ENCODE results near the gene HGS. TPM values are rescaled to one million over a fixed set of nuclear protein-coding genes. Genes with fewer than 3 reads are reported as not detected.
A peak's percentile ranks its signal among the peaks of the same experiment; 100 is the strongest.

HGS gene
- total and polyA plus RNA-seq, 2 of the 13 experiments (the other 11 are each of a cell fraction or from before 2014, with no cell fraction given), result 73.3 to 78.1 TPM

DNA sequence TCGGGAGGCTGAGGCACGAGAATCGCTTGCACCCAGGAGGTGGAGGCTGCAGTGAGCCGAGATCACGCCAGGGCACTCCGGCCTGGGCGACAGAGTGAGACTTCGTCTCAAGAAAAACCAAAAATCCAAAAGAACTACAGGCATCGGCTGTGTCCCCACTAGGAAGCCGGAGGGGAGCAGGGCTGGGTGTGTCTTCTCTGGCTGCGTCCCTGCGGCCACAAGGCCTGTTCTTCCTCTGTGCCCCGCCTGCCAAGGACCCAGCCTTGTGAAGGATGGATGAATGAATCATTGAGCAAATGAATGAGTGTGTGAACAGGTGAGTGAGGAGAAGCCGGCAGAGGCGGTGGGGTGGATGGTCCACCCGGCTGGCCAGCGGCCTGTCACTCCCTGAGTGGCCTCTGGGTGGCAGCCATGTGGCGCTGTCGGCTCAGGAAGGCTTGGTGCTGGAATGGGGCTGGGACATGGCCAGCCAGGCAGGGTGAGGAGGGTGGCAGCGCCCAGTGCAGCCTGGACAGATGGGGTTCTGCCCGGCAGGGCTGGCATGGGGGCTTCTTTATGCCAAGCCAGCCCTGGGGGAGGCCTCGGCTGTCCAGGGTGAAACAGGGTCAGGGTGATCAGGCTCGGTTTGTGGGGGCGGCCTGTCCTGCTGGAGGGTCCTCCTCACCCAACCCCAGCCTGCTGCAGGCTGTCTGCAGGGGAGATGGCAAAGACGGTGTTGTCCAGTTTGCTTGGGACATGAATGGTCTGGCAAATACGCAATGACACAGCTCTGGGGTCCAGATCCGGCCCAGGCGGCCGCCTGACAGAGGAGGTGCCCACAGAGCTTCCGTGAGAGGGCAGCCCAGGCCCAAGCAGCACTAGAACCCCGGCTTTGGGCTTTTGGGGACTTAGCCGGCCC is 49.9 kb downstream of the HGS start (continued):
- no peak for TF ChIP-seq GPN1 (CRISPR knock-in tag; IDR thresholded peaks at IDR 0.05; ENCODE audit: borderline replicate concordance)
- TF ChIP-seq POGZ (CRISPR knock-in tag; IDR thresholded peaks at IDR 0.05), result no peak
- no peak for TF ChIP-seq ZFP41 (CRISPR knock-in tag; IDR thresholded peaks at IDR 0.05; ENCODE audit: borderline replicate concordance)
- no peak for TF ChIP-seq ZNF75D (CRISPR knock-in tag; IDR thresholded peaks at IDR 0.05; ENCODE audit: borderline replicate concordance)
- no peak for TF ChIP-seq ZNF224 (CRISPR knock-in tag; IDR thresholded peaks at IDR 0.05)
- 0 out of 2 replicates have a peak, but pooled peaks have one; percentile 42 for TF ChIP-seq TOE1 (CRISPR knock-in tag; IDR thresholded peaks at IDR 0.05)
- TF ChIP-seq ZMYM4 (CRISPR knock-in tag; IDR thresholded peaks at IDR 0.05), result no peak
- 0 out of 2 replicates have a peak, but pooled peaks have one; percentile 45 for TF ChIP-seq ZNF546 (CRISPR knock-in tag; conservative IDR thresholded peaks at IDR 0.05)
- TF ChIP-seq CCDC6 (CRISPR knock-in tag; IDR thresholded peaks at IDR 0.05), result no peak
- TF ChIP-seq ZNF468 (CRISPR knock-in tag; IDR thresholded peaks at IDR 0.05), result no peak
- TF ChIP-seq ZNF496 (CRISPR knock-in tag; IDR thresholded peaks at IDR 0.05; ENCODE audit: insufficient replicate concordance), result no peak
- TF ChIP-seq, protein P1, sequence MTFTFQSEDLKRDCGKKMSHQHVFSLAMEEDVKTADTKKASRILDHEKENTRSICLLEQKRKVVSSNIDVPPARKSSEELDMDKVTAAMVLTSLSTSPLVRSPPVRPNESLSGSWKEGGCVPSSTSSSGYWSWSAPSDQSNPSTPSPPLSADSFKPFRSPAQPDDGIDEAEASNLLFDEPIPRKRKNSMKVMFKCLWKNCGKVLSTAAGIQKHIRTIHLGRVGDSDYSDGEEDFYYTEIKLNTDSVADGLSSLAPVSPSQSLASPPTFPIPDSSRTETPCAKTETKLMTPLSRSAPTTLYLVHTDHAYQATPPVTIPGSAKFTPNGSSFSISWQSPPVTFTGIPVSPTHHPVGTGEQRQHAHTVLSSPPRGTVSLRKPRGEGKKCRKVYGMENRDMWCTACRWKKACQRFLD (CRISPR knock-in tag; IDR thresholded peaks at IDR 0.05; ENCODE audit: borderline replicate concordance), result no peak
- TF ChIP-seq JARID2 (CRISPR knock-in tag; IDR thresholded peaks at IDR 0.05; ENCODE audit: insufficient replicate concordance), result peak; percentile 51
- TF ChIP-seq JDP2 (CRISPR knock-in tag; IDR thresholded peaks at IDR 0.05; ENCODE audit: borderline replicate concordance), result no peak
- TF ChIP-seq, protein P2, sequence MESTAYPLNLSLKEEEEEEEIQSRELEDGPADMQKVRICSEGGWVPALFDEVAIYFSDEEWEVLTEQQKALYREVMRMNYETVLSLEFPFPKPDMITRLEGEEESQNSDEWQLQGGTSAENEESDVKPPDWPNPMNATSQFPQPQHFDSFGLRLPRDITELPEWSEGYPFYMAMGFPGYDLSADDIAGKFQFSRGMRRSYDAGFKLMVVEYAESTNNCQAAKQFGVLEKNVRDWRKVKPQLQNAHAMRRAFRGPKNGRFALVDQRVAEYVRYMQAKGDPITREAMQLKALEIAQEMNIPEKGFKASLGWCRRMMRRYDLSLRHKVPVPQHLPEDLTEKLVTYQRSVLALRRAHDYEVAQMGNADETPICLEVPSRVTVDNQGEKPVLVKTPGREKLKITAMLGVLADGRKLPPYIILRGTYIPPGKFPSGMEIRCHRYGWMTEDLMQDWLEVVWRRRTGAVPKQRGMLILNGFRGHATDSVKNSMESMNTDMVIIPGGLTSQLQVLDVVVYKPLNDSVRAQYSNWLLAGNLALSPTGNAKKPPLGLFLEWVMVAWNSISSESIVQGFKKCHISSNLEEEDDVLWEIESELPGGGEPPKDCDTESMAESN (CRISPR knock-in tag; conservative IDR thresholded peaks at IDR 0.05), result peak; percentile 65; the same call in 1 of the 2 replicates
- no peak for TF ChIP-seq ZNF878 (CRISPR knock-in tag; IDR thresholded peaks at IDR 0.05)
- TF ChIP-seq SP1 (IDR thresholded peaks at IDR 0.05), result no peak
- TF ChIP-seq SP1 (CRISPR knock-in tag; IDR thresholded peaks at IDR 0.05), result peak; percentile 50; the same call in 1 of the 2 replicates
- TF ChIP-seq, protein P3, sequence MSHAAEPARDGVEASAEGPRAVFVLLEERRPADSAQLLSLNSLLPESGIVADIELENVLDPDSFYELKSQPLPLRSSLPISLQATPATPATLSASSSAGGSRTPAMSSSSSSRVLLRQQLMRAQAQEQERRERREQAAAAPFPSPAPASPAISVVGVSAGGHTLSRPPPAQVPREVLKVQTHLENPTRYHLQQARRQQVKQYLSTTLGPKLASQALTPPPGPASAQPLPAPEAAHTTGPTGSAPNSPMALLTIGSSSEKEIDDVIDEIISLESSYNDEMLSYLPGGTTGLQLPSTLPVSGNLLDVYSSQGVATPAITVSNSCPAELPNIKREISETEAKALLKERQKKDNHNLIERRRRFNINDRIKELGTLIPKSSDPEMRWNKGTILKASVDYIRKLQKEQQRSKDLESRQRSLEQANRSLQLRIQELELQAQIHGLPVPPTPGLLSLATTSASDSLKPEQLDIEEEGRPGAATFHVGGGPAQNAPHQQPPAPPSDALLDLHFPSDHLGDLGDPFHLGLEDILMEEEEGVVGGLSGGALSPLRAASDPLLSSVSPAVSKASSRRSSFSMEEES (CRISPR knock-in tag; IDR thresholded peaks at IDR 0.05), result peak; percentile 52; the same call in 1 of the 2 replicates
- TF ChIP-seq CCAR2 (optimal IDR thresholded peaks at IDR 0.05; ENCODE audit: low read depth, low read length), result no peak
- TF ChIP-seq, protein P4, sequence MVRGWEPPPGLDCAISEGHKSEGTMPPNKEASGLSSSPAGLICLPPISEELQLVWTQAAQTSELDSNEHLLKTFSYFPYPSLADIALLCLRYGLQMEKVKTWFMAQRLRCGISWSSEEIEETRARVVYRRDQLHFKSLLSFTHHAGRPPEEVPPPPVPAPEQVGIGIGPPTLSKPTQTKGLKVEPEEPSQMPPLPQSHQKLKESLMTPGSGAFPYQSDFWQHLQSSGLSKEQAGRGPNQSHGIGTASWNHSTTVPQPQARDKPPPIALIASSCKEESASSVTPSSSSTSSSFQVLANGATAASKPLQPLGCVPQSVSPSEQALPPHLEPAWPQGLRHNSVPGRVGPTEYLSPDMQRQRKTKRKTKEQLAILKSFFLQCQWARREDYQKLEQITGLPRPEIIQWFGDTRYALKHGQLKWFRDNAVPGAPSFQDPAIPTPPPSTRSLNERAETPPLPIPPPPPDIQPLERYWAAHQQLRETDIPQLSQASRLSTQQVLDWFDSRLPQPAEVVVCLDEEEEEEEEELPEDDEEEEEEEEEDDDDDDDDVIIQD (CRISPR knock-in tag; IDR thresholded peaks at IDR 0.05; ENCODE audit: low read depth), result peak; percentile 71; the same call in 1 of the 2 replicates
- no peak for TF ChIP-seq SOX6 (IDR thresholded peaks at IDR 0.05)
- TF ChIP-seq SOX6 (CRISPR knock-in tag; IDR thresholded peaks at IDR 0.05), result peak; percentile 13; the same call in 1 of the 2 replicates
